ENCODE data around the gene POLL.

Gene POLL

DNA sequence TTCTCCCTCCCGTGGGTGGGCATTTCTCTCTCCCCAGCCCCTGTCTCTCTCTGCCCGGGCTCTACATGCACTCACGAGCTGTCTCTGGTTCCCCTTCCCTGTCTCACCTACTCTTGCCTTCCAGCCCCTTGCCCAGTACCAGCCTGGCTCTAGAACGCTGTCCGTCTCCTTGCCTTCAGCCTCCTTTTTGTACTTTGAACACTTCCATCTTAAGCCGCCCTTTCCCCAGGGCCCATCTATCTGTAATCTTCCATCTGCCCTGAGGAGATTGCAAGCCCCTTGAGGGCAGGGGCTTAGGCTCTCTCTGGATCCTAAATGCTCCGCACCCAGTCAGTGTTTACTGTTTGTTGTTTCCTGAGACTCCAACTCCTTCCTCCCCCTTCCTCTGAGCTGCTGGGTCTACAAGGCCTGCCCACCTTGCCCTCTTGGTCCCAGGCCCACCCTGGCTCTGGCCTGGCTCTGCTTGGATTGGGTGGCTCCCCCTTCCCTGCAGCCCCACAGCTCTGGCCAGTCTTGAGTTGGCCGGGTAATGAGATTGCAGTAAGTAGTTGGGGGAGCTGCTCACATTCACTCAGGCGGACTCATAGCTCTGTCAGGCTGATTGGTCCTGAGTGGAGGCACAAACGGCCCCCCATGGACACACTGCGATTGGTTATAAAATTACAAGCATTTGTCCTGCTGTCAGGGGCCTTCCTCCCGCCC, 28.3 kb downstream of the POLL start:
- DNase-seq, result no peak

DNA sequence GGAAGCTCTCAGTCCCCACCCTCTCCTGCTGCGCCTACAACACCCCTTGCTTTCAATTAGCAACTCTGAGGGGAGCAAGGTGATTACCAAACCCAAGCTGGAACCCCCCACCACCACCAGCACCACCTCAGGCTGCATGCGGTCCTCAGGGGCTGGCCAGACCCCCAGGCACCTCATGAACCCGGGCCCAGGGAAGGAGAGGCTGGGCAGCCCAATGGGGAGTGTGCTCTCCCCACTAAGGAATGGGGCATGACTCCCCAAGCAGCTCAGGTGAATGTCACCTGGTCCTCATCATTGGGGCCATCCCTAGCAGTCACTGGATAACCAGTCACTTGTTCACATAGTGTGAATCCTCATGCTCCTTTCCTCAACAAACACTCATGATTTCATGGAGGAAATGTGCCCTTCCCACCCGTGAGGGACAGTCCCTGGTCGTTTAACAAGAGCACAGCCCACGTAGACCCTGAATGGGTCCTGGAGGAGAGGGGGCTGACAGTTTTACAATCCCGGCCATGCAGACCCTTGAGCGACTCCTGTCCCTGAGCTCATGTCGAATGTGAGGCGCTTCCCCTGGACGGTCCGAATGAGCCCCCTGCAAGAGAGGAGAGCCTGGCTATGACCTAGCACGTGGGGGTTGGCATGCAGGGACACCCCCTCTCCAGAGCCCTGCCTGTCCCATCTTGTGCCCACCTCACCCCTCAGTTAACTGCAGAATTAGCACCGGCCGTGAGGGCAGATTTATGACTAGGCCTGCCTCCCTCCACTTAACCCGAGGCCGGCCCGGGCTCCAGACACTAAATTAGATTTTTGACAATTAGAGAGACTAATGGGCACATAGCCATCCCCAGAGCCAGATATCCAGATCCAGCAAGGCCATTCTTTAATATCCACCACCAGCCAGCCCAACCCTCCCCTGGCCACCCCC, 29.1 kb downstream of the POLL start:
- DNase-seq, result no peak

DNA sequence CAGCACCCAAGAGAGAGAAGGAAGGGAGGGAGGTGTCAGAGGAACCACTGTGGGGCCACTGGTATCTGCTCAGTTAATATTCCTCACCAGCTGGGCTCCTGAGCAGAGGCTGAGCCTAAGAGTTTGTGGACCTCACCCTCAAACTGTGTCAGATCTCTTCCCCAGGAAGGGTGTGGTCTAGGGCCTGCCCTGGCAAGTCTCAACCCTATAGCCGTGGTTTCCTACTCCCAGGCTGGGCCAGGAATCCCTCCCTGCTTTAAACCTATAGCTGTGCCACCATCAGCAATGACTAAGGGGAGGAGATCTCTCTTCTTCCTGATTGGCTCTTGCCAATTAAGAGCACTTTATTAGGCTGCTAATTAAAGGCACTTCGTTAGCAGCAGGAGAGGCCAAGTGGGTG, 29.9 kb downstream of the POLL start:
- DNase-seq, result no peak

DNA sequence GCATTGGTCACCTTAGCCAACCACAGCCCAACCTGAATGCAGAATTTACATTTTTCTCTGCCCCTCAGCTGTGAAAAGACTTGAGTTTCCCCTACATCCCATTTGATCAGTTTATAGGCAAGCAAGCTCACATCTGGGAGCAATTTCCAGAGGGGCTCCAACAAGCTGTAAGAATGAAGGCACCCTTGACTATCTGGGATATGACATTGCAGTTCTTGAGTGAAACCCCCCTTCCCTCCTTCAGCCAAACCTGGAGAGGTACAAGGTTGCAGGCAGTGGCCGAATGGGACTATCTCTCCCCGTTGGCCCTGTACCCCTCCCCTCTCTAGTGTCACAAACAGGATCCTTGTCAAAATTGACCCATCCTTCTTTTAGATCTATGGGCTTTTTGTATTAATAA, 30.5 kb downstream of the POLL start:
- no peak for DNase-seq

DNA sequence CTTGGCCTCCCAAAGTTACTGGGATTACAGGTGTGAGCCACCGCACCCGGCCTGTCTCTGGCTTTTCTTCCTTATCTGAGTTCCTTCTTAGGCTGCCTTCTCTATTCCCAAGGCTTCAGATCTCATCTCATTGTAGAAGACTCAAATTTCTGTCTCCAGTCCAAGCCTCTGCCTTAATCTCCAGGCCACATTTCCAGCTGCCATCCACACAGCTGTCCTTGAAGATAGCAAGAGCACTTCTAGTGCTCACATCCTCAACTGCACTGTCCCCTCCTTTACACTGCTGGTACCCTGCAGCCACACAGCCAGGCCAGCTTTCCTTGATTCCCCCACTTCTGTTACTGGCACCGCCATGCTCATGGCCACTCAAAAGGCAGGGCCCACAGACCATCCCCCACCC, 35.6 kb downstream of the POLL start:
- DNase-seq, result no peak

DNA sequence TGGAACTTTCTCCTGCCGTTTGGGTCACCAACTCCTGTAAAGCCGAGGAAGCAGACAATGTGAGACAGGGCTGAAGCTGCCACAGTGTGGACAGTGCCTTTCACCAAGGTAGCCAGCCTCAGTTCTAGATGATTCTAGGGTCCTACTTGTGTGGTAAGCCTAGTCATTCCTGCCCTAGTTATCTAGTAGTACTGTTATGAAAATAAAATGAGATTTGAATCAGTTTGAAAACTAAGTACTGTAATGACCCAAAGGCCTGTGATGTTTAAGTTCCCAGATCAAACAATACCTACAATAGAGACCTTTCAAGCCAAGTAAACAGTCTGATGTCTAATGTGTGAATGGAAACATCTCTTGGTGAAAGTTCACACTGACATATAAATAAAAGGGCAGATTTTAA, 37.1 kb downstream of the POLL start:
- no peak for DNase-seq

DNA sequence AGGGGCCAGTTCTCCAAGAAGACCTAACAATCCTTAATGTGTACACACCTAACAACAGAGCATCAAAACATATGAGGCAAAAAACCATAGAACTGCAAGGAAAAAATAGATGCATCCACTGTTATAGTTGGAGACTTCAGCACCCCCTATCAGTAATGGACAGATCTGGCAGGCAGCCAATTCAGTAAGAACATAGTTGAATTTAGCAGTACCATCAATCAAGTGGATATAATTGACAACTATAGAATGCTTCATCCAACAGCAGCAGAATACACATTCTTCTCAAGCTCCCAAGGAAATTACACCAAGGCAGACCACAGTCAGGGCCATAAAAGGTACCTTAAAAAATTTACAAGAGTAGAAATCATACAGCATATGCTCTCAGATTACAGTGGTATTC, 42.2 kb downstream of the POLL start:
- no peak for DNase-seq

DNA sequence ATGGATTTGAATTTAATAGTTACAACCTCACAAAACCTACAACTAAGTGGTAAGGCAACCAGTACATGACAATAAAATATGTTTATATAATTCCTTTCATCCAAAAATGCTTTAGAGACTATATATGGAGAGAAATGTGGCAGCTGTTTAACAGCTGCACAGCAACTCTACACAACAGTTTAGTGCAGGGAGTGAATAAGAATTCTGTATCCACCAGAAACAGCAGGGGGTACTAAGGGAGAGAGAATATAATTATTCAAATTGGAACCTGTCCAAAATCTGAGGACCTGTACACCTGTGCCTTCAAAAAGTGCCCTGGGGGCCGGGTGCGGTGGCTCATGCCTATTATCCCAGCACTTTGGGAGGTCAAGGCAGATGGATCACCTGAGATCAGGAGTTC, 49.6 kb downstream of the POLL start:
- DNase-seq, result peak; percentile 16

DNA sequence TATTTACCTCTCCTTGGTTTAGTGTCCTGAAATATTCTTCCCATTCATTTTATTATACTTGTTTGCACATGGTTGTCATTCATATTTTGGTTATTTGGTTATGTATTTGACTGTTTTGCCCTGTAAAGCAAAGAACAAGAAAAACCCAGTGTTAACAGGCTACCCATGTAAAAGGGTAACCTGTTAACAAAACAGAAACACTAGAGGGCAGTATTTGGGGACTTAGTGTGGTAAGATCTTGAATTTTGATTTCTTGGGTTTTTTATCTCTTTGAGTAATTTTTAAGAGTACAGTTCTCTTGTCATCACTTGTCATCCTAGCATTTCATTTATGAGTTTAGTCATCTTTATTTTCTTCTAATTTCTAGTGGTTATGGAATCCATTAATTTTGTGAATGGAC, 51.3 kb downstream of the POLL start:
- no peak for DNase-seq

DNA sequence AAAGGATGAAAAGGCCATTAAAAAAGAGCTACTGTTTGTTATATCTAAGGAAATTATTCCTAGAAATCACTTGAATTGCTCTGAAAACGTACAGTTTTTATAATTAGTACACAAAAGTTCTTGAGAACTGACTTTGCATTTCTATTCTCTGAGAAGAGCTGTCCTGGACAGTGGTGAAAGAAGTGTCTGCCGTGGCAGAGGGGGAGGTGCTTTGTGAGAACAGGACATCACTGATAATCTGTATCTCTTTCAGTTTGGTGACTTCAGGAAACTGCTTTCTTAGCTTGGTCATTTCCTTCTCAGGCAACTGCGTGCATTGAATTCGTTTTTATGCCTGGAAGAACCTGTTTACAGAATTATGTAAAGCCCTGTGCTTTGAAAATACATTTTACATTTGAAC, 52.1 kb downstream of the POLL start:
- no peak for DNase-seq

DNA sequence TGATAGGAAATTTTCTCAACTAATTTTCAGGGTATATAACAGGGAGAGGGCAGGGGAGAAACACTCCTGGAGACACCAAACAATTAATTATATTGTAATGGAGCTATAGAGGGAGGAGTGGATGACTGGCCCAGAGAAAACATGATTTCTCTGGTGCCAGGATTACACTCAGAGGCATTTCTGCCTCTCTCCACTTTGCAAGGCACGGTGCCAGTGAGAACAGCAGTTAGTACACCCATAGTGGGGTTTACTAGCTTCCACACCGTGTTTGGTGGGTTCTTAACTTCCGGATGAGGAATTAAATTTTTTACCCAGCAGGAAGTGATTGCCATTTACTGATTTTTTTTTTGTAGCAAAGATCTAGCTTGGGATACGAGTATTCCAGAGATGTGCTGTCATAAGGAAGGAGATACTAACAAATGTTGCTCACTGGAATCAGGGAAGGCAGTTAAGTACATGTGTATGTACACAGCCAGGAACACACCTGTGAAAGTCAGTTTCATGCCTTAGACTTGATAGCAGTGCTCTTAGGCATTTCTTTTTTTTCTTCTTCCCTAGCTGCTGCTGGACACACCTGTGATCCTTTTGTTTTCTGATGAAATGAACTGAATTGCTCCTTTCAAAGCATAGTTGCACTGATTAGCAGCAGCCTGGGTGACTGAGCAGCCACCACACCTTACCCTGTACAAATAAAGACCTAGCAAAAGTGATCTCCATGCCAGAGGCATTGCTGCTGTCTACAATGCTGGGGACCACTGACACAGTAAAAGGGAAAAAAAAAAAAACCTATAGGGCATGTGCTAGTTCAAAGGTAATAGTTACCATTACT, 58.1 kb downstream of the POLL start:
- DNase-seq, result no peak

DNA sequence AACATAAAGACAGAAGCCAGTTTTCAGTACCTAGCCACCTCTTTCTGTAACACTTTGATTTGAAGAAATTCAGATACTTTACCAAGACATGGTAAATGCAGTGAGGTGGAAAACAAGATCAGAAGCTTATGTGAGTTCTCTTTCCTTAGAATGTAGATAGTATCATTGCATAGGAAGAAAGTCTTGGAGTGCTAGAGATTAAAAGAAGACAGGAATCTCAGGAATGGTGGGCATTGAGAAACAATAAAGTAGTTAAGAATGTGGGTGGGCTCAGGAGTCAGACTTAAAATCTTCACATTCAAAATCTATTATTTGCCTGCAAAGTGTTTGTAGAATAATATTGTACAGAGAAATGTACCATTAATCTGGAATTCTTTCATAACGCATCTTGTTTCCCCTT, 58.9 kb downstream of the POLL start:
- DNase-seq, result no peak
